ENCODE measurements around the gene RNASE9. TPM values are rescaled to one million over a fixed set of nuclear protein-coding genes. Genes with fewer than 3 reads are reported as not detected.
"Not testable (repeated sequence)": the region's sequence is repeated elsewhere in the genome, so short reads cannot be mapped to it uniquely, and the experiment has no call there.

The RNASE9 gene
- total and polyA plus RNA-seq, 2 experiments from 2014 or later, result 0.24 TPM; not detected in 1

- TF ChIP-seq CREB1 (CRISPR knock-in tag; IDR thresholded peaks at IDR 0.05; ENCODE audit: low read depth) (peak; percentile 95), NANOG (IDR thresholded peaks at IDR 0.05; ENCODE audit: borderline replicate concordance) (peak; percentile 47; the same call in 1 of the 2 replicates), EZH2 (IDR thresholded peaks at IDR 0.05; ENCODE audit: low read depth, unreplicated experiment) (no peak)
Measured at GRCh38 chr14:20578325-20578724, 17.5 kb upstream of the RNASE9 start (continued).

- not testable (repeated sequence) for H3K27ac ChIP-seq (ENCODE audit: low read depth); H3F3A ChIP-seq (replicated peaks; ENCODE audit: low read depth); H3K9me2 ChIP-seq (ENCODE audit: insufficient read depth); H3K36me3 ChIP-seq (ENCODE audit: insufficient read depth); H3K27me3 Mint-ChIP-seq (ENCODE audit: insufficient read depth, low read depth, poor library complexity); H3K4me3 ChIP-seq; H4K20me1 ChIP-seq (replicated peaks; ENCODE audit: insufficient read depth); H3K79me2 ChIP-seq (replicated peaks; ENCODE audit: insufficient read depth); ATAC-seq; H2AFZ ChIP-seq; H3K4me3 Mint-ChIP-seq; H3K27me3 ChIP-seq (ENCODE audit: insufficient read depth); H3K27ac Mint-ChIP-seq
- peak; percentile 54 for DNase-seq (ENCODE audit: low spot score)
- peak; percentile 47 for TF ChIP-seq JUNB (IDR thresholded peaks at IDR 0.05; ENCODE audit: unreplicated experiment)
- H3K36me3 Mint-ChIP-seq (ENCODE audit: low read depth), result peaks cover 26% of the 10 kb centered on the region
- 0 out of 2 replicates have a peak overlapping the region, but pooled peaks have one; percentile 17 for H3K4me2 ChIP-seq
- H3K4me1 ChIP-seq (ENCODE audit: insufficient read depth), result peaks cover 10% of the 10 kb centered on the region
- peaks cover 36% of the 10 kb centered on the region for H3K9me3 Mint-ChIP-seq
- H3K4me1 Mint-ChIP-seq, result peaks cover 18% of the 10 kb centered on the region
Measured at GRCh38 chr14:20572382-20572990, 11.6 kb upstream of the RNASE9 start.

- H3K36me3 Mint-ChIP-seq (ENCODE audit: low read depth), result peaks cover 30% of the 10 kb centered on the region
Measured at GRCh38 chr14:20570720-20571119, 9.9 kb upstream of the RNASE9 start.

GRCh38 chr14:20569865-20570264, 9.0 kb upstream of the RNASE9 start:
- not testable (repeated sequence) for H3K79me2 ChIP-seq (replicated peaks; ENCODE audit: insufficient read depth); ATAC-seq; DNase-seq (ENCODE audit: low spot score); H3K27me3 ChIP-seq (ENCODE audit: insufficient read depth); H4K20me1 ChIP-seq (replicated peaks; ENCODE audit: insufficient read depth); H3K27me3 Mint-ChIP-seq (ENCODE audit: insufficient read depth, low read depth, poor library complexity); H2AFZ ChIP-seq; H3F3A ChIP-seq (replicated peaks; ENCODE audit: low read depth); H3K4me3 ChIP-seq; H3K36me3 ChIP-seq (ENCODE audit: insufficient read depth); H3K27ac Mint-ChIP-seq; H3K27ac ChIP-seq (ENCODE audit: low read depth); H3K4me2 ChIP-seq; H3K4me3 Mint-ChIP-seq
- peaks cover 14% of the 10 kb centered on the region for H3K9me2 ChIP-seq (ENCODE audit: insufficient read depth)
- Mint-ChIP-seq H3K4me1 (peaks cover 19% of the 10 kb centered on the region), H3K36me3 (ENCODE audit: low read depth) (peaks cover 30% of the 10 kb centered on the region), H3K9me3 (peaks cover 36% of the 10 kb centered on the region)
- H3K4me1 ChIP-seq (ENCODE audit: insufficient read depth), result peaks cover 13% of the 10 kb centered on the region; the same call in 1 of the 2 replicates

More at GRCh38 chr14:20570720-20571119, 9.9 kb upstream of the RNASE9 start:
- Mint-ChIP-seq H3K4me1 (peaks cover 20% of the 10 kb centered on the region), H3K9me3 (peaks cover 36% of the 10 kb centered on the region)
- Histone ChIP-seq H3K9me2 (ENCODE audit: insufficient read depth) (peaks cover 14% of the 10 kb centered on the region), H3K4me1 (ENCODE audit: insufficient read depth) (peaks cover 13% of the 10 kb centered on the region; the same call in 1 of the 2 replicates)
- not testable (repeated sequence) for H3K4me2 ChIP-seq; ATAC-seq; H3K27ac ChIP-seq (ENCODE audit: low read depth); DNase-seq (ENCODE audit: low spot score); H3K27me3 ChIP-seq (ENCODE audit: insufficient read depth); H4K20me1 ChIP-seq (replicated peaks; ENCODE audit: insufficient read depth); H2AFZ ChIP-seq; H3K36me3 ChIP-seq (ENCODE audit: insufficient read depth); H3K79me2 ChIP-seq (replicated peaks; ENCODE audit: insufficient read depth); H3K27me3 Mint-ChIP-seq (ENCODE audit: insufficient read depth, low read depth, poor library complexity); H3K4me3 Mint-ChIP-seq; H3K27ac Mint-ChIP-seq; H3K4me3 ChIP-seq; H3F3A ChIP-seq (replicated peaks; ENCODE audit: low read depth)

Measured in GM23338 (cell line).